ENCODE measurements around the gene GPS2. TPM values are rescaled to one million over a fixed set of nuclear protein-coding genes. Genes with fewer than 3 reads are reported as not detected.

Gene GPS2
- total and polyA plus RNA-seq, 2 experiments from 2014 or later: 83.4 to 122 TPM

- no peaks in the 10 kb centered on the region for H3K36me3 ChIP-seq (ENCODE audit: insufficient read depth)
- H3K36me3 Mint-ChIP-seq (ENCODE audit: low read depth): peaks cover 12% of the 10 kb centered on the region; the same call in 2 of the 3 replicates
- peaks cover 27% of the 10 kb centered on the region for H3K4me1 Mint-ChIP-seq
- H3F3A ChIP-seq (replicated peaks; ENCODE audit: low read depth): peaks cover 19% of the 10 kb centered on the region; the same call in 1 of the 2 replicates
- TF ChIP-seq ZNF114 (CRISPR knock-in tag; IDR thresholded peaks at IDR 0.05) (no peak), NANOG (IDR thresholded peaks at IDR 0.05; ENCODE audit: borderline replicate concordance) (no peak), STAT1 (IDR thresholded peaks at IDR 0.05; ENCODE audit: unreplicated experiment) (no peak), CTCF (conservative IDR thresholded peaks at IDR 0.05; ENCODE audit: low read depth in 2 of 2) (no peak), ZNF331 (CRISPR knock-in tag; IDR thresholded peaks at IDR 0.05; ENCODE audit: low read depth) (no peak), POLR2AphosphoS5 (IDR thresholded peaks at IDR 0.05; ENCODE audit: low read depth) (no peak), EZH2phosphoT487 (IDR thresholded peaks at IDR 0.05; ENCODE audit: unreplicated experiment) (no peak), JUNB (IDR thresholded peaks at IDR 0.05; ENCODE audit: unreplicated experiment) (no peak), CREB1 (CRISPR knock-in tag; IDR thresholded peaks at IDR 0.05; ENCODE audit: low read depth) (no peak), EZH2 (IDR thresholded peaks at IDR 0.05; ENCODE audit: low read depth, unreplicated experiment) (no peak)
- TF ChIP-seq, protein P1, sequence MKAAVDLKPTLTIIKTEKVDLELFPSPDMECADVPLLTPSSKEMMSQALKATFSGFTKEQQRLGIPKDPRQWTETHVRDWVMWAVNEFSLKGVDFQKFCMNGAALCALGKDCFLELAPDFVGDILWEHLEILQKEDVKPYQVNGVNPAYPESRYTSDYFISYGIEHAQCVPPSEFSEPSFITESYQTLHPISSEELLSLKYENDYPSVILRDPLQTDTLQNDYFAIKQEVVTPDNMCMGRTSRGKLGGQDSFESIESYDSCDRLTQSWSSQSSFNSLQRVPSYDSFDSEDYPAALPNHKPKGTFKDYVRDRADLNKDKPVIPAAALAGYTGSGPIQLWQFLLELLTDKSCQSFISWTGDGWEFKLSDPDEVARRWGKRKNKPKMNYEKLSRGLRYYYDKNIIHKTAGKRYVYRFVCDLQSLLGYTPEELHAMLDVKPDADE (IDR thresholded peaks at IDR 0.05): no peak
- TF ChIP-seq, protein P2, sequence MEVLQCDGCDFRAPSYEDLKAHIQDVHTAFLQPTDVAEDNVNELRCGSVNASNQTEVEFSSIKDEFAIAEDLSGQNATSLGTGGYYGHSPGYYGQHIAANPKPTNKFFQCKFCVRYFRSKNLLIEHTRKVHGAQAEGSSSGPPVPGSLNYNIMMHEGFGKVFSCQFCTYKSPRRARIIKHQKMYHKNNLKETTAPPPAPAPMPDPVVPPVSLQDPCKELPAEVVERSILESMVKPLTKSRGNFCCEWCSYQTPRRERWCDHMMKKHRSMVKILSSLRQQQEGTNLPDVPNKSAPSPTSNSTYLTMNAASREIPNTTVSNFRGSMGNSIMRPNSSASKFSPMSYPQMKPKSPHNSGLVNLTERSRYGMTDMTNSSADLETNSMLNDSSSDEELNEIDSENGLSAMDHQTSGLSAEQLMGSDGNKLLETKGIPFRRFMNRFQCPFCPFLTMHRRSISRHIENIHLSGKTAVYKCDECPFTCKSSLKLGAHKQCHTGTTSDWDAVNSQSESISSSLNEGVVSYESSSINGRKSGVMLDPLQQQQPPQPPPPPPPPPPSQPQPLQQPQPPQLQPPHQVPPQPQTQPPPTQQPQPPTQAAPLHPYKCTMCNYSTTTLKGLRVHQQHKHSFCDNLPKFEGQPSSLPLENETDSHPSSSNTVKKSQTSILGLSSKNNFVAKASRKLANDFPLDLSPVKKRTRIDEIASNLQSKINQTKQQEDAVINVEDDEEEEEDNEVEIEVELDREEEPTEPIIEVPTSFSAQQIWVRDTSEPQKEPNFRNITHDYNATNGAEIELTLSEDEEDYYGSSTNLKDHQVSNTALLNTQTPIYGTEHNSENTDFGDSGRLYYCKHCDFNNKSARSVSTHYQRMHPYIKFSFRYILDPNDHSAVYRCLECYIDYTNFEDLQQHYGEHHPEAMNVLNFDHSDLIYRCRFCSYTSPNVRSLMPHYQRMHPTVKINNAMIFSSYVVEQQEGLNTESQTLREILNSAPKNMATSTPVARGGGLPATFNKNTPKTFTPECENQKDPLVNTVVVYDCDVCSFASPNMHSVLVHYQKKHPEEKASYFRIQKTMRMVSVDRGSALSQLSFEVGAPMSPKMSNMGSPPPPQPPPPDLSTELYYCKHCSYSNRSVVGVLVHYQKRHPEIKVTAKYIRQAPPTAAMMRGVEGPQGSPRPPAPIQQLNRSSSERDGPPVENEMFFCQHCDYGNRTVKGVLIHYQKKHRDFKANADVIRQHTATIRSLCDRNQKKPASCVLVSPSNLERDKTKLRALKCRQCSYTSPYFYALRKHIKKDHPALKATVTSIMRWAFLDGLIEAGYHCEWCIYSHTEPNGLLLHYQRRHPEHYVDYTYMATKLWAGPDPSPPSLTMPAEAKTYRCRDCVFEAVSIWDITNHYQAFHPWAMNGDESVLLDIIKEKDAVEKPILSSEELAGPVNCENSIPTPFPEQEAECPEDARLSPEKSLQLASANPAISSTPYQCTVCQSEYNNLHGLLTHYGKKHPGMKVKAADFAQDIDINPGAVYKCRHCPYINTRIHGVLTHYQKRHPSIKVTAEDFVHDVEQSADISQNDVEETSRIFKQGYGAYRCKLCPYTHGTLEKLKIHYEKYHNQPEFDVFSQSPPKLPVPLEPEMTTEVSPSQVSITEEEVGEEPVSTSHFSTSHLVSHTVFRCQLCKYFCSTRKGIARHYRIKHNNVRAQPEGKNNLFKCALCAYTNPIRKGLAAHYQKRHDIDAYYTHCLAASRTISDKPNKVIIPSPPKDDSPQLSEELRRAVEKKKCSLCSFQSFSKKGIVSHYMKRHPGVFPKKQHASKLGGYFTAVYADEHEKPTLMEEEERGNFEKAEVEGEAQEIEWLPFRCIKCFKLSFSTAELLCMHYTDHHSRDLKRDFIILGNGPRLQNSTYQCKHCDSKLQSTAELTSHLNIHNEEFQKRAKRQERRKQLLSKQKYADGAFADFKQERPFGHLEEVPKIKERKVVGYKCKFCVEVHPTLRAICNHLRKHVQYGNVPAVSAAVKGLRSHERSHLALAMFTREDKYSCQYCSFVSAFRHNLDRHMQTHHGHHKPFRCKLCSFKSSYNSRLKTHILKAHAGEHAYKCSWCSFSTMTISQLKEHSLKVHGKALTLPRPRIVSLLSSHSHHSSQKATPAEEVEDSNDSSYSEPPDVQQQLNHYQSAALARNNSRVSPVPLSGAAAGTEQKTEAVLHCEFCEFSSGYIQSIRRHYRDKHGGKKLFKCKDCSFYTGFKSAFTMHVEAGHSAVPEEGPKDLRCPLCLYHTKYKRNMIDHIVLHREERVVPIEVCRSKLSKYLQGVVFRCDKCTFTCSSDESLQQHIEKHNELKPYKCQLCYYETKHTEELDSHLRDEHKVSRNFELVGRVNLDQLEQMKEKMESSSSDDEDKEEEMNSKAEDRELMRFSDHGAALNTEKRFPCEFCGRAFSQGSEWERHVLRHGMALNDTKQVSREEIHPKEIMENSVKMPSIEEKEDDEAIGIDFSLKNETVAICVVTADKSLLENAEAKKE (CRISPR knock-in tag; IDR thresholded peaks at IDR 0.05): no peak
- TF ChIP-seq, protein P3, sequence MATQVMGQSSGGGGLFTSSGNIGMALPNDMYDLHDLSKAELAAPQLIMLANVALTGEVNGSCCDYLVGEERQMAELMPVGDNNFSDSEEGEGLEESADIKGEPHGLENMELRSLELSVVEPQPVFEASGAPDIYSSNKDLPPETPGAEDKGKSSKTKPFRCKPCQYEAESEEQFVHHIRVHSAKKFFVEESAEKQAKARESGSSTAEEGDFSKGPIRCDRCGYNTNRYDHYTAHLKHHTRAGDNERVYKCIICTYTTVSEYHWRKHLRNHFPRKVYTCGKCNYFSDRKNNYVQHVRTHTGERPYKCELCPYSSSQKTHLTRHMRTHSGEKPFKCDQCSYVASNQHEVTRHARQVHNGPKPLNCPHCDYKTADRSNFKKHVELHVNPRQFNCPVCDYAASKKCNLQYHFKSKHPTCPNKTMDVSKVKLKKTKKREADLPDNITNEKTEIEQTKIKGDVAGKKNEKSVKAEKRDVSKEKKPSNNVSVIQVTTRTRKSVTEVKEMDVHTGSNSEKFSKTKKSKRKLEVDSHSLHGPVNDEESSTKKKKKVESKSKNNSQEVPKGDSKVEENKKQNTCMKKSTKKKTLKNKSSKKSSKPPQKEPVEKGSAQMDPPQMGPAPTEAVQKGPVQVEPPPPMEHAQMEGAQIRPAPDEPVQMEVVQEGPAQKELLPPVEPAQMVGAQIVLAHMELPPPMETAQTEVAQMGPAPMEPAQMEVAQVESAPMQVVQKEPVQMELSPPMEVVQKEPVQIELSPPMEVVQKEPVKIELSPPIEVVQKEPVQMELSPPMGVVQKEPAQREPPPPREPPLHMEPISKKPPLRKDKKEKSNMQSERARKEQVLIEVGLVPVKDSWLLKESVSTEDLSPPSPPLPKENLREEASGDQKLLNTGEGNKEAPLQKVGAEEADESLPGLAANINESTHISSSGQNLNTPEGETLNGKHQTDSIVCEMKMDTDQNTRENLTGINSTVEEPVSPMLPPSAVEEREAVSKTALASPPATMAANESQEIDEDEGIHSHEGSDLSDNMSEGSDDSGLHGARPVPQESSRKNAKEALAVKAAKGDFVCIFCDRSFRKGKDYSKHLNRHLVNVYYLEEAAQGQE (IDR thresholded peaks at IDR 0.05; ENCODE audit: unreplicated experiment): no peak
- ATAC-seq: no peak
- H3K4me3 ChIP-seq: peak overlapping the region; percentile 70
- no peaks in the 10 kb centered on the region for H3K27me3 ChIP-seq (ENCODE audit: insufficient read depth)
- H3K4me1 ChIP-seq (ENCODE audit: insufficient read depth): peaks cover 10% of the 10 kb centered on the region
- peaks cover 14% of the 10 kb centered on the region for H3K79me2 ChIP-seq (replicated peaks; ENCODE audit: insufficient read depth)
- no peaks in the 10 kb centered on the region for H3K9me2 ChIP-seq (ENCODE audit: insufficient read depth)
- peak overlapping the region; percentile 99 for H3K4me3 Mint-ChIP-seq
- H3K27ac Mint-ChIP-seq: peak overlapping the region; percentile 78
- no peaks in the 10 kb centered on the region for H3K9me3 Mint-ChIP-seq
- H4K20me1 ChIP-seq (replicated peaks; ENCODE audit: insufficient read depth): no peaks in the 10 kb centered on the region
- no peak for DNase-seq (ENCODE audit: low spot score)
- peak overlapping the region; percentile 95 for H3K4me2 ChIP-seq
- peak overlapping the region; percentile 33; the same call in 1 of the 2 replicates for H2AFZ ChIP-seq
- H3K27me3 Mint-ChIP-seq (ENCODE audit: insufficient read depth, low read depth, poor library complexity): peaks cover 9% of the 10 kb centered on the region
- H3K27ac ChIP-seq (ENCODE audit: low read depth): peak overlapping the region; percentile 93
Measured at GRCh38 chr17:7330638-7331015, 15.5 kb upstream of the GPS2 start.
